ENCODE results near the gene TBCK. TPM values are rescaled to one million over a fixed set of nuclear protein-coding genes. Genes with fewer than 3 reads are reported as not detected.

TBCK gene
- polyA plus RNA-seq, 1 donor (not counting 4 experiments of a cell fraction or from before 2014, with no cell fraction given) = 19.3 TPM

GRCh38 chr4:106339431-106339830 lies 23.4 kb upstream of the TBCK start:
- H4K20me1 ChIP-seq (ENCODE audit: control insufficient read depth, extremely low read depth, insufficient read depth, low read length) = no peaks in the 10 kb centered on the region
- no peaks in the 10 kb centered on the region for H3K4me1 ChIP-seq (ENCODE audit: control insufficient read depth, extremely low read depth, insufficient read depth, low read length)
- H3K9me3 ChIP-seq (ENCODE audit: control insufficient read depth, low read depth, low read length) = no peaks in the 10 kb centered on the region
- H3K79me2 ChIP-seq (ENCODE audit: control insufficient read depth, insufficient read depth, low read length) = peaks cover 46% of the 10 kb centered on the region
- no peak for TF ChIP-seq CTCF (optimal IDR thresholded peaks at IDR 0.05 in 1 of 3, IDR thresholded peaks at IDR 0.05 in 1 of 3, conservative IDR thresholded peaks at IDR 0.05 in 1 of 3; ENCODE audit: extremely low read depth in 1 of 3, insufficient read depth in 2 of 3, low read length in 3 of 3)
- no peak for TF ChIP-seq EZH2 (IDR thresholded peaks at IDR 0.05; ENCODE audit: low read length)
- no peak overlapping the region for H2AFZ ChIP-seq (ENCODE audit: control insufficient read depth, low read length)
- no peak overlapping the region for H3K27ac ChIP-seq (ENCODE audit: control insufficient read depth, insufficient read depth, low read length)
- H3K4me2 ChIP-seq (ENCODE audit: control insufficient read depth, extremely low read depth, insufficient read depth, low read depth, low read length) = no peak overlapping the region
- no peaks in the 10 kb centered on the region for H3K9me1 ChIP-seq (ENCODE audit: control insufficient read depth, extremely low read depth, insufficient read depth, low read length)
- no peak overlapping the region for H3K4me3 ChIP-seq (ENCODE audit: control insufficient read depth in 2 of 3, extremely low read depth in 1 of 3, insufficient read depth in 2 of 3, low read depth in 1 of 3, low read length in 3 of 3)
- peaks cover 4 to 12% of the 10 kb centered on the region in 2 experiments for H3K36me3 ChIP-seq (ENCODE audit: control insufficient read depth in 2 of 2, extremely low read depth in 1 of 2, insufficient read depth in 2 of 2, low read length in 2 of 2)
- no peaks in the 10 kb centered on the region for H3K27me3 ChIP-seq (ENCODE audit: control insufficient read depth, extremely low read depth, insufficient read depth, low read length)
- H3K9ac ChIP-seq (ENCODE audit: control insufficient read depth, extremely low read depth, insufficient read depth, low read length) = no peak overlapping the region
- dilution Hi-C loops (cut with MboI; ENCODE audit: extremely low pct_ligation_motif_present, low sequenced_read_pairs) = no loop called here
- FAIRE-seq = no peak
- no peak for DNase-seq (ENCODE audit: low read depth, low spot score)

GRCh38 chr4:106338671-106339070 lies 22.7 kb upstream of the TBCK start:
- H3K4me2 ChIP-seq (ENCODE audit: control insufficient read depth, extremely low read depth, insufficient read depth, low read depth, low read length) = no peak overlapping the region
- DNase-seq (ENCODE audit: low read depth, low spot score) (no peak), FAIRE-seq (no peak)
- H3K4me3 ChIP-seq (ENCODE audit: control insufficient read depth in 2 of 3, extremely low read depth in 1 of 3, insufficient read depth in 2 of 3, low read depth in 1 of 3, low read length in 3 of 3) = no peak overlapping the region
- no peaks in the 10 kb centered on the region for H3K9me1 ChIP-seq (ENCODE audit: control insufficient read depth, extremely low read depth, insufficient read depth, low read length)
- H3K27ac ChIP-seq (ENCODE audit: control insufficient read depth, insufficient read depth, low read length) = no peak overlapping the region
- dilution Hi-C loops (cut with MboI; ENCODE audit: extremely low pct_ligation_motif_present, low sequenced_read_pairs) = no loop called here
- peaks cover 4 to 12% of the 10 kb centered on the region in 2 experiments for H3K36me3 ChIP-seq (ENCODE audit: control insufficient read depth in 2 of 2, extremely low read depth in 1 of 2, insufficient read depth in 2 of 2, low read length in 2 of 2)
- H3K79me2 ChIP-seq (ENCODE audit: control insufficient read depth, insufficient read depth, low read length) = peaks cover 41% of the 10 kb centered on the region
- no peaks in the 10 kb centered on the region for H4K20me1 ChIP-seq (ENCODE audit: control insufficient read depth, extremely low read depth, insufficient read depth, low read length)
- no peak overlapping the region for H3K9ac ChIP-seq (ENCODE audit: control insufficient read depth, extremely low read depth, insufficient read depth, low read length)
- TF ChIP-seq CTCF (optimal IDR thresholded peaks at IDR 0.05 in 1 of 3, IDR thresholded peaks at IDR 0.05 in 1 of 3, conservative IDR thresholded peaks at IDR 0.05 in 1 of 3; ENCODE audit: extremely low read depth in 1 of 3, insufficient read depth in 2 of 3, low read length in 3 of 3) (no peak), EZH2 (IDR thresholded peaks at IDR 0.05; ENCODE audit: low read length) (no peak)
- H2AFZ ChIP-seq (ENCODE audit: control insufficient read depth, low read length) = no peak overlapping the region
- no peaks in the 10 kb centered on the region for H3K27me3 ChIP-seq (ENCODE audit: control insufficient read depth, extremely low read depth, insufficient read depth, low read length)
- H3K9me3 ChIP-seq (ENCODE audit: control insufficient read depth, low read depth, low read length) = no peaks in the 10 kb centered on the region
- H3K4me1 ChIP-seq (ENCODE audit: control insufficient read depth, extremely low read depth, insufficient read depth, low read length) = no peaks in the 10 kb centered on the region
